HEK293 (cell line): ENCODE measurements around the gene RITA1.

ENCODE experiments used
- CTCF ChIP-seq: fragments of 450-650 bp; formaldehyde crosslinking; IDR thresholded peaks from 2 replicates; pipeline ENCODE4 v1.5.1; 2016; ENCODE audit warnings: missing biosample characterization, missing genetic modification characterization
- PATZ1 ChIP-seq: fragments of 450-650 bp; formaldehyde crosslinking; IDR thresholded peaks from 2 replicates; pipeline ENCODE4 v1.5.1; 2016; ENCODE audit warnings: missing biosample characterization, missing genetic modification characterization
- ZBTB11 ChIP-seq: fragments of 450-650 bp; formaldehyde crosslinking; conservative IDR thresholded peaks from 2 replicates; pipeline ENCODE4 v1.5.1; 2016; ENCODE audit warnings: low read depth, missing biosample characterization, missing genetic modification characterization

- TF ChIP-seq PATZ1 (no peak), CTCF (tag by site-specific recombination) (no peak), ZBTB11 (tag by site-specific recombination) (no peak)
Observed at GRCh38 chr12:113140706-113141105, 44.8 kb upstream of the RITA1 start.
